GM23248 (cell line): Measurements from ENCODE around the gene DHX40.

ENCODE experiments used
- EZH2 ChIP-seq: fragments of 200-600 bp; sonication (generic); IDR thresholded peaks from 2 replicates; pipeline ENCODE4 v1.6.1; 2018; ENCODE audit warnings: antibody characterized with exemption, mild to moderate bottlenecking; ENCODE audit not compliant: insufficient read depth, poor library complexity, severe bottlenecking
- EZH2phosphoT487 ChIP-seq: fragments of 200-600 bp; sonication (generic); IDR thresholded peaks from 2 replicates; pipeline ENCODE4 v1.6.1; 2018; ENCODE audit warnings: antibody characterized with exemption, moderate library complexity, mild to moderate bottlenecking, low read depth; ENCODE audit not compliant: insufficient read depth

GRCh38 chr17:59619035-59619297 lies 53.6 kb downstream of the DHX40 start:
- TF ChIP-seq EZH2 (no peak), EZH2phosphoT487 (no peak)
